WERI-Rb-1 (cell line): Measurements from ENCODE around the gene DNMT3B.
A peak's percentile ranks its signal among the peaks of the same experiment; 100 is the strongest.

ENCODE experiments used
- DNase-seq: peaks from one replicate; pipeline ENCODE4 v3.0.0-alpha.2; 2020
- H3K27ac ChIP-seq: fragments of 250-450 bp; sonication (Bioruptor Pico); 2 replicates; pipeline ENCODE4 v1.5.1; 2020; ENCODE audit warnings: mild to moderate bottlenecking, moderate library complexity
- H3K27me3 ChIP-seq: fragments of 250-450 bp; sonication (Bioruptor Pico); 2 replicates; pipeline ENCODE4 v1.5.1; 2021; ENCODE audit warnings: mild to moderate bottlenecking, low read depth, moderate library complexity; ENCODE audit not compliant: insufficient read depth, severe bottlenecking
- H3K36me3 ChIP-seq: fragments of 250-450 bp; sonication (Bioruptor Pico); 2 replicates; pipeline ENCODE4 v1.5.1; 2020; ENCODE audit warnings: mild to moderate bottlenecking, moderate library complexity
- H3K4me3 ChIP-seq: 2 replicates; pipeline ENCODE4 v1.5.1; 2011; ENCODE audit warnings: low read depth, mild to moderate bottlenecking, control low read depth, low read length
- H3K9me3 ChIP-seq: fragments of 250-450 bp; sonication (Bioruptor Pico); 2 replicates; pipeline ENCODE4 v1.5.1; 2021; ENCODE audit warnings: mild to moderate bottlenecking, moderate library complexity; ENCODE audit not compliant: severe bottlenecking
- CTCF ChIP-seq: IDR thresholded peaks from 2 replicates; pipeline ENCODE4 v1.5.1; 2011; ENCODE audit warnings: low read depth, mild to moderate bottlenecking, control low read depth, inconsistent platforms, low read length

Gene DNMT3B

DNA sequence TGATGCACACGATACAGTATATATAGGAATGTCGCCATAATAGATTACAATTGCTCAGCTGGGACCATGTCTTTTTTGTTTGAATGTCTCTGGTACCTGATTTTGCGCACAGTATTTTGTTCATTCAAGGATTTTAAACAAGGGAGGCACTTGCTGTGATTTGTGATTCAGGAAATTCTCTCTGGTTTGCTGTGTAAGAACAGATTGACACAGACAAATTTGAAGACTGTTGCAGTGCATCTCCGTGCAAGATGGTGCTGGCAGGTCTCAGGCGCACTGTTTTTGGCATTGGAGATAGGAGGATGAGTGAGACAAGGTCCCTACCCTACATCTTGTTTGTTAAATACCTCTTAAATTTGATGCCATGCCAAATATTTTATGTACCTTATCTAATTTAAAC, 60.0 kb downstream of the DNMT3B start:
- no peak overlapping the region for H3K27ac ChIP-seq
- no peaks in the 10 kb centered on the region for H3K9me3 ChIP-seq
- no peaks in the 10 kb centered on the region for H3K27me3 ChIP-seq
- no peak for DNase-seq
- no peak overlapping the region for H3K4me3 ChIP-seq
- peaks cover 20% of the 10 kb centered on the region for H3K36me3 ChIP-seq
- no peak for TF ChIP-seq CTCF

DNA sequence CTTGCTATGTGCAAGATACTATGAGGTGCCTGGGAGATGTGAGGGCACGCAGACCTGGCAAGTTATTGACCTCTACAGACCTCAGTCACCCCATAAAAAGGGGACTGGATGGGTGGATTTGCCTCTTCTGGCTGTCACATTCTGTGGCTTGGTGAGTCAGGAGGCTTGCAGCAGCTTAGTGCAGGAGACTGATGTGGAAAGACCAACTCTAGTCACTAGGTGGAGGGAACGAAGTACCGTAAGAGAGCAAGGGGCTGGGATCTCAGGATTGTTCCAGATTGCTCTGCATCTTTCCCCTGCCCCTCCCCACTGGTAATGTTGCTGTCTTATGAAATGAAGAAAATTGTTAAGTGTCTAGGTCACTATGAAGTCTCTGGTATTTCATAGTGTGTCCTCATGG, 60.9 kb downstream of the DNMT3B start:
- peak; percentile 29; the same call in 1 of the 2 replicates for TF ChIP-seq CTCF
- H3K27me3 ChIP-seq = no peaks in the 10 kb centered on the region
- DNase-seq = peak; percentile 66
- no peaks in the 10 kb centered on the region for H3K9me3 ChIP-seq
- H3K4me3 ChIP-seq = peak overlapping the region; percentile 19
- H3K27ac ChIP-seq = peak overlapping the region; percentile 37
- peaks cover 27% of the 10 kb centered on the region for H3K36me3 ChIP-seq

- H3K27ac ChIP-seq = peak overlapping the region; percentile 37
These were observed 61.8 kb downstream of the DNMT3B start for GRCh38 chr20:32823737-32824588.

DNA sequence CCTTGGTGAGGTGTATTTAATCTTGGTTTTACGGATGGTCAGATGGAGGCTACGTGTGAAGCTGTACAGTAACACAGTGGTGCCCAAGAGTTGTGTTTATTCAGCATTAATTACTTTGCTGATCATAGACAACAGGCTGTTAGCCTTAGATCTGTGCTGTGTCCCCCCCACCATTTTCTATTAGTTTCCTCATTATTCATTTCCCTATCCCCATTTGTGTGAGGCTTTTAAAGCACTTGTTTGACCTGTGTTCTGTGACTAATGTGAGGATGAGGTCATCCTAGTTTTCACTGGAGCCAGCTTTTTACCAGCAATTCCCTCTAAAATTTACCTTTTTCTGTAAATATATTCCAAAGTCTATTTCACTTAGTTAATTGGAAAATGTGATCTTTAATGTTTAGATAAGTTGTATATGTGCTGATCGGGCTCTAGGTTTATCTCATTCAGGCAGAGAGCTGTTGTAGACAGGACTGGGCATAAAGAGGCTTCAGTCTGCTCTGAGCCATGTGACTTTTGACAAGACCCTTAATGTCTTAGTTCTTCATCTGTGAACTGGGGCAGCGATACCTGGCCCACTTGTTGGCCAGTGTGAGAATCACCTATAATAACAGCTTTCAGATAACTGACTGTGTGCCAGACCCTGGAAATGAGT, 66.0 kb downstream of the DNMT3B start:
- Histone ChIP-seq H3K27ac (no peak overlapping the region), H3K36me3 (peaks cover 60% of the 10 kb centered on the region), H3K4me3 (no peak overlapping the region)

More at GRCh38 chr20:32823737-32824588, 61.8 kb downstream of the DNMT3B start:
- no peak for TF ChIP-seq CTCF
- H3K9me3 ChIP-seq = no peaks in the 10 kb centered on the region
- no peak for DNase-seq
- H3K4me3 ChIP-seq = peak overlapping the region; percentile 19
- H3K36me3 ChIP-seq = peaks cover 34% of the 10 kb centered on the region
- H3K27me3 ChIP-seq = no peaks in the 10 kb centered on the region

GRCh38 chr20:32829311-32830005, 67.3 kb downstream of the DNMT3B start:
- Histone ChIP-seq H3K4me3 (no peak overlapping the region), H3K9me3 (no peaks in the 10 kb centered on the region), H3K27me3 (no peaks in the 10 kb centered on the region), H3K27ac (no peak overlapping the region), H3K36me3 (peaks cover 72% of the 10 kb centered on the region)
- no peak for TF ChIP-seq CTCF
- no peak for DNase-seq

More for the DNA sequence above, 66.0 kb downstream of the DNMT3B start:
- TF ChIP-seq CTCF = no peak
- Histone ChIP-seq H3K27me3 (no peaks in the 10 kb centered on the region), H3K9me3 (no peaks in the 10 kb centered on the region)
- no peak for DNase-seq
